ENCODE measurements around the gene USB1.

USB1 gene

GRCh38 chr16:57985204-57986181, 15.7 kb upstream of the USB1 start:
- TF ChIP-seq CTCF (IDR thresholded peaks at IDR 0.05; ENCODE audit: control insufficient read depth, insufficient read depth, low read depth, low read length, missing control alignments), result no peak
- no peak overlapping the region; the same call in 1 of the 2 replicates for H3K4me3 ChIP-seq (ENCODE audit: control insufficient read depth, low read depth, low read length)
- DNase-seq (ENCODE audit: low read depth), result no peak

- H3K4me3 ChIP-seq (ENCODE audit: control insufficient read depth, low read depth, low read length), result no peak overlapping the region
These were observed 15.0 kb upstream of the USB1 start for GRCh38 chr16:57986196-57986595.

GRCh38 chr16:57987441-57988177, 13.6 kb upstream of the USB1 start:
- no peak overlapping the region for H3K4me3 ChIP-seq (ENCODE audit: control insufficient read depth, low read depth, low read length)
- no peak for DNase-seq (ENCODE audit: low read depth)
- TF ChIP-seq CTCF (IDR thresholded peaks at IDR 0.05; ENCODE audit: control insufficient read depth, insufficient read depth, low read depth, low read length, missing control alignments), result no peak

More at GRCh38 chr16:57986196-57986595, 15.0 kb upstream of the USB1 start:
- no peak for TF ChIP-seq CTCF (IDR thresholded peaks at IDR 0.05; ENCODE audit: control insufficient read depth, insufficient read depth, low read depth, low read length, missing control alignments)
- DNase-seq (ENCODE audit: low read depth), result no peak

- no peak for DNase-seq (ENCODE audit: low read depth)
- H3K4me3 ChIP-seq (ENCODE audit: control insufficient read depth, low read depth, low read length), result no peak overlapping the region
- TF ChIP-seq CTCF (IDR thresholded peaks at IDR 0.05; ENCODE audit: control insufficient read depth, insufficient read depth, low read depth, low read length, missing control alignments), result no peak
These were observed 12.3 kb upstream of the USB1 start for GRCh38 chr16:57988929-57989328.

GRCh38 chr16:57991551-57992059, 9.6 kb upstream of the USB1 start:
- TF ChIP-seq CTCF (IDR thresholded peaks at IDR 0.05; ENCODE audit: control insufficient read depth, insufficient read depth, low read depth, low read length, missing control alignments), result no peak
- no peak overlapping the region for H3K4me3 ChIP-seq (ENCODE audit: control insufficient read depth, low read depth, low read length)
- no peak for DNase-seq (ENCODE audit: low read depth)

- H3K4me3 ChIP-seq (ENCODE audit: control insufficient read depth, low read depth, low read length), result no peak overlapping the region
- no peak for DNase-seq (ENCODE audit: low read depth)
- TF ChIP-seq CTCF (IDR thresholded peaks at IDR 0.05; ENCODE audit: control insufficient read depth, insufficient read depth, low read depth, low read length, missing control alignments), result no peak
These were observed 9.1 kb upstream of the USB1 start for GRCh38 chr16:57992084-57992483.
